ENCODE results near the gene FAM83E. TPM values are rescaled to one million over a fixed set of nuclear protein-coding genes. Genes with fewer than 3 reads are reported as not detected.

Gene FAM83E
- total RNA-seq, 1 experiment from 2014 or later = 12.3 TPM

DNA sequence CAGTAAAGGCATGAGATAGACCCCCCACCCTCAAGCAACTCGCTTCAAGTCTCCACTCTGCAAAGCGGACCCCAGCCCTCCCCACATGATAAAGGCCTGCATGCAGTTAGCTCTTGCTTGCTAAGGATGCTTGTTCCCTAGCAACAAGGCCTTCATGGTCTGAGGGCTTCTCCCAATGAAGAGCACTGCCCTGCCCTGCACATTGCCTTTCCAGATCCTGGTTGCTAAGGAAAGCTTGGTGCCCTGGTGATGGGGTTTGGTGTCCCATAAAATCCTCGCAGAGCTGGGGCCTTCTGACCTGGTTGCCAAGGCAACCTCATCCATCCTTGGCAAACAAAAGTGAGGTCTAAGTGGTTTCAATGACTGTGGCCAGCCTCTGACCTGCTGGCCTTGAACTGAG, 16.3 kb upstream of the FAM83E start:
- ChIA-PET CTCF (no interaction called here), POLR2A (ENCODE audit: unreplicated experiment) (no interaction called here)
- BruUV-seq (replicated peaks) = no TSS peak
- Histone ChIP-seq H3K4me3 (no peak overlapping the region), H3K27ac (no peak overlapping the region), H3K36me3 (ENCODE audit: low read depth) (no peaks in the 10 kb centered on the region; the same call in 1 of the 2 replicates), H3K27me3 (ENCODE audit: insufficient read depth, low read depth) (no peaks in the 10 kb centered on the region), H3K4me1 (replicated peaks; ENCODE audit: insufficient read depth) (peaks cover 45% of the 10 kb centered on the region), H3K9me3 (ENCODE audit: insufficient read depth, low read depth) (no peaks in the 10 kb centered on the region), H3K9me2 (ENCODE audit: insufficient read depth) (no peaks in the 10 kb centered on the region), H3K79me2 (ENCODE audit: low read depth) (peaks cover 6% of the 10 kb centered on the region), H2AFZ (no peak overlapping the region), H3F3A (ENCODE audit: insufficient read depth, low read depth) (peaks cover 70% of the 10 kb centered on the region), H3K4me2 (no peak overlapping the region), H4K20me1 (ENCODE audit: insufficient read depth) (no peaks in the 10 kb centered on the region)
- TF ChIP-seq CTCF (conservative IDR thresholded peaks at IDR 0.05) (no peak), EZH2 (IDR thresholded peaks at IDR 0.05; ENCODE audit: low read depth) (no peak)
- no peak for DNase-seq
- intact Hi-C loops (cut with micrococcal nuclease; ENCODE audit: unreplicated experiment) = no loop called here

GRCh38 chr19:48630296-48631063, 15.6 kb upstream of the FAM83E start:
- ChIA-PET POLR2A (ENCODE audit: unreplicated experiment) (interaction anchor here (0.5 kb wide), 1 partner anchor 10 kb away, joined by 9 read pairs; no protein-coding TSS in a partner anchor), CTCF (interaction anchor here (0.7 kb wide), 1 partner anchor 11 kb away, joined by 4 read pairs; the partner anchor contains the start of genes RPL18 and SPHK2)
- no peak overlapping the region for H3K27ac ChIP-seq

More at GRCh38 chr19:48630296-48631063, 15.6 kb upstream of the FAM83E start:
- no peaks in the 10 kb centered on the region for H4K20me1 ChIP-seq (ENCODE audit: insufficient read depth)
- H3K27me3 ChIP-seq (ENCODE audit: insufficient read depth, low read depth) = no peaks in the 10 kb centered on the region
- no peak overlapping the region for H2AFZ ChIP-seq
- H3K4me3 ChIP-seq = no peak overlapping the region
- intact Hi-C loops (cut with micrococcal nuclease; ENCODE audit: unreplicated experiment) = no loop called here
- no peaks in the 10 kb centered on the region for H3K9me3 ChIP-seq (ENCODE audit: insufficient read depth, low read depth)
- no peaks in the 10 kb centered on the region; the same call in 1 of the 2 replicates for H3K79me2 ChIP-seq (ENCODE audit: low read depth)
- no peaks in the 10 kb centered on the region for H3K9me2 ChIP-seq (ENCODE audit: insufficient read depth)
- TF ChIP-seq CTCF (conservative IDR thresholded peaks at IDR 0.05) = no peak
- TF ChIP-seq EZH2 (IDR thresholded peaks at IDR 0.05; ENCODE audit: low read depth) = no peak
- no TSS peak for BruUV-seq (replicated peaks)
- H3F3A ChIP-seq (ENCODE audit: insufficient read depth, low read depth) = peaks cover 76% of the 10 kb centered on the region
- H3K4me1 ChIP-seq (replicated peaks; ENCODE audit: insufficient read depth) = peaks cover 45% of the 10 kb centered on the region
- no peaks in the 10 kb centered on the region; the same call in 1 of the 2 replicates for H3K36me3 ChIP-seq (ENCODE audit: low read depth)
- H3K4me2 ChIP-seq = no peak overlapping the region
- no peak for DNase-seq

All from PC-9 (cell line).